Muscle of arm (tissue), 12 donors: Measurements from ENCODE around the gene ZGLP1. TPM values are rescaled to one million over a fixed set of nuclear protein-coding genes. Genes with fewer than 3 reads are reported as not detected.

Experiments
- DNase-seq: peaks from one replicate; pipeline ENCODE4 v3.0.0-alpha.2; 2013
- polyA plus RNA-seq, 12 donors: library from polyadenylated mRNA; unstranded; fragments of 120-200 nt; gene quantifications; one replicate each; pipeline ENCODE4 v1.2.1, GENCODE V29; 2013; ENCODE audit not compliant: insufficient read length in 12 of 12

ZGLP1 gene
- polyA plus RNA-seq, 12 donors = 1.9 to 4.8 (median 3.5) TPM; not detected in 2

DNA sequence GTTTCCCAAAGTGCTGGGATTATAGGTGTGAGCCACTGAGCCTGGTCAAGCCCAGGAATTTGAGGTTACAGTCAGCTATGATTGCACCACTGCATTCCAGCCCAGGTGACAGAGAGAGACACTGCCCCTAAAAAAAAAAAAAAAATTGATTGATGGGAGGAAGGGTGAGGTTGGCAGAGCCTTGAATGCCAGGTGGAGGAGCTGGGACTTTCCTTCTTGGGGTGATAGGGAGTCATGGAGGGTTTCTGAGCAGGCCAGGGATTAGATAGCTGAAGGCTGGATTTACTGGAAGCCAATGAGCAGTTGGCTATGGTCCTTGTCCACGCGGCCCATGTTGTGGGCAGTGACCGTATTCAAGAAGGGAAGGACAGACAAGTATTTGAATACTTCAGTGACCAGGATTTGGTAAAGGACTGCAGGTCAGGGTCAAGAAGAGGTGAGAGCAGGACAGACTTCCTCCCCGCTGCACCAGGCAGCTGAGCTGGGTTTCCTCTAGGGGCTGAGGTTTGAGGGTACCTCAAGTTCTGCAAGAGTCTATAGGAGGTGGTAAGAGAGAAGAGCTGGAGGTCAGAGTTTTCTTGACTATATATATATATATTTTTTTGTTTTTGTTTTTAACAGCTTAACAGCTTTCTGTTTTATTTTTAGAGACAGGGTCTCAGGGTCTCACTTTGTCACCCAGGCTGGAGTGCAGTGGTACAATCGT, 29.7 kb downstream of the ZGLP1 start:
- no peak for DNase-seq

- DNase-seq = no peak
Observed at GRCh38 chr19:10278935-10279334, 30.7 kb downstream of the ZGLP1 start.

- DNase-seq = no peak
Observed at GRCh38 chr19:10277795-10278589, 31.6 kb downstream of the ZGLP1 start.

DNA sequence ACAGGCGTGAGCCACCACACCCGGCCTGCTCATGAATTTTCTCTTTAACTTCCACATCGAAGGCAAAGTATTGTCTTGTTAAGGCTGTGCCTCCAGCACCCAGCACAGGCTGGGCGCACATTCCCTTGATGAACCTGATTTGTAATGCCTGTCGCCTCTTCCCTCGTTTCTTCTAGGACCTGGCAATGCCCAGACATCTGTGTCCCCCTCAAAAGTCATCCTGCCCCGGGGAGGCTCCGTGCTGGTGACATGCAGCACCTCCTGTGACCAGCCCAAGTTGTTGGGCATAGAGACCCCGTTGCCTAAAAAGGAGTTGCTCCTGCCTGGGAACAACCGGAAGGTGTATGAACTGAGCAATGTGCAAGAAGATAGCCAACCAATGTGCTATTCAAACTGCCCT, 35.0 kb downstream of the ZGLP1 start:
- no peak for DNase-seq

DNA sequence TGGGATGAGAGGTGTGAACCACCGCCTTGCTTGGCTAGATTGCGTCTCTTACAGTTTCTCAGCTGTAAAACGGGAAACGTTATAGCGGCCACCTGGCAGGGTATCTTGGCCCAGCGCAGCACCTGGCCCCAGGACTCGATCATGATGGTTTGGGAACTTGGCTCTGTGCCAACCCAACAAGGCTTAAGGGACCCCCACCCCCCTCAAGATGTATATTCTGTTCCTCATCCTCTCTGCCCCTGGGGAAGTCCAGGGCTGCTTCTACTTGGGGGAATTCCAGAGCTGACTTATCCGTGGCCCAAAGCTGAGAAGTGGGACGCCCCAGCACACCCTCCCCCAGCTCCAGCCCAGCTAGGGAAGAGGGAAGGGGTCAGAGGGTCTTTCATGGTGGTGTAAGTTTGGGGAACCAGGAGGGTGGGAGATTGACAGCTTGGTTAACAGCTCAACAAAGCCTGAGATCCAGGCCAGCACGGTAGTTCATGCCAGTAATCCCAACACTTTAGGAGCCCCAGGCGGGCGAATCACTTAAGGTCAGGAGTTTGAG, 38.0 kb downstream of the ZGLP1 start:
- no peak for DNase-seq

GRCh38 chr19:10270616-10271394, 38.8 kb downstream of the ZGLP1 start, which contains the start of gene ICAM1:
TSS of gene ICAM1 (plus strand) at chr19:10271120. CDS start at chr19:10271160, 40 bp downstream.
- peak; percentile 61 for DNase-seq

- no peak for DNase-seq
Observed at GRCh38 chr19:10270180-10270615, 39.4 kb downstream of the ZGLP1 start.

GRCh38 chr19:10269333-10270179, 40.1 kb downstream of the ZGLP1 start:
- peak; percentile 82 for DNase-seq

- no peak for DNase-seq
Observed at GRCh38 chr19:10268071-10268470, 41.5 kb downstream of the ZGLP1 start.

DNA sequence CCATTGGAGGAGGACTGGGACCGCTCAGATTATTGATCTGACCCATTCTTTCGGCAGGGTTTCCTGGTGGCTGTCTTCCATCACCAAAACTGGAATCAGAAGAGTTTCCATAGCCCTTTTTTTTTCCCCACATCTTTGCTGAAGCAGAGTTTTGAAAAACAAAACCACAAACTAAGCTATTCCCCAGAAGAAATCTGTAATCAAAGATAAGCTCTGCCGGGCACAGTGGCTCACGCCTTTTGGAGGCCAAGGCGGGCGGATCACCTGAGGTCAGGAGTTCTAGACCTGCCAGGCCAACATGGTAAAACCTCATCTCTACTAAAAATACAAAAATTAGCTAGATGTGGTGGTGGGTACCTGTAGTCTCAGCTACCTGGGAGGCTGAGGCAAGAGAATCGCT, 42.9 kb downstream of the ZGLP1 start:
- no peak for DNase-seq

DNA sequence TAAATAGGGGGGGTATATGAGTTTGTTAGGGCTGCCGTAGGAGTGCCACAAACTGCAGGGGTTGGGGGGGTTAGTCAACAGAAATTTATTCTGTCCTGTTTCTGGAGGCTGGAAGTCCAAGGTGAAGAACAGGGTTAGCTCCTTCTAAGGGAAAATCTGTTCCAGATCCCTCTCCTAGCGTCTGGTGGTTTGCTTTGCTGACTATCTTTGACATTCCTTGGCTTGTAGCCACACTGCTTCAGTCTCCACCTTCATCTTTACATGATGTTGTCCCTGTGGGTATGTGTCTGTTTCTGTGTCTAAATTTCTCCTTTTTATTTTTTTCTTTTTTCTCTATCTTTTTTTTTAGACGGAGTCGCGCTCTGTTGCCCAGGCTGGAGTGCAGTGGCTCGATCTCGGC, 46.8 kb downstream of the ZGLP1 start:
- DNase-seq = no peak

DNA sequence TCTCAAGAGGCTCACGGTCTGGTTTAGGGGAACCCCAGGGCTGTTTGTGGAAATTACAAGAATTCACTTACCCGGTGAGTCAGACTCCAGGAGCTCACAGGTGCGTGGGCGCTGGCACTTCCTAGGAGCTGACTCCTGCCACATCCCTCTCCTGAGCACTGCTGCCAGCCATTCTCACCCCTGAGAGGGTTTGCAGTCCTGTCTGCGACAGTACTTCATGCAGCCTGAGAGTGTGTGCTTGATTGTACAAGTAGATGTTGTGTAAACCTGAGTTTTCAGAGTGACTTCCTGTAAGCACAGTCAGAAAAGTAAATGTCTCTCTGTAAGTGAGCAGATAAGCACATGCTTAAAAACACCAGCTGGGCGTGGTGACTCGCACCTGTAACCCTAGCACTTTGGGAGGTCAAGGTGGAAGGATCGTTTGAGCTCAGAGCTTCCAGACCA, 49.5 kb downstream of the ZGLP1 start:
- DNase-seq = no peak

DNA sequence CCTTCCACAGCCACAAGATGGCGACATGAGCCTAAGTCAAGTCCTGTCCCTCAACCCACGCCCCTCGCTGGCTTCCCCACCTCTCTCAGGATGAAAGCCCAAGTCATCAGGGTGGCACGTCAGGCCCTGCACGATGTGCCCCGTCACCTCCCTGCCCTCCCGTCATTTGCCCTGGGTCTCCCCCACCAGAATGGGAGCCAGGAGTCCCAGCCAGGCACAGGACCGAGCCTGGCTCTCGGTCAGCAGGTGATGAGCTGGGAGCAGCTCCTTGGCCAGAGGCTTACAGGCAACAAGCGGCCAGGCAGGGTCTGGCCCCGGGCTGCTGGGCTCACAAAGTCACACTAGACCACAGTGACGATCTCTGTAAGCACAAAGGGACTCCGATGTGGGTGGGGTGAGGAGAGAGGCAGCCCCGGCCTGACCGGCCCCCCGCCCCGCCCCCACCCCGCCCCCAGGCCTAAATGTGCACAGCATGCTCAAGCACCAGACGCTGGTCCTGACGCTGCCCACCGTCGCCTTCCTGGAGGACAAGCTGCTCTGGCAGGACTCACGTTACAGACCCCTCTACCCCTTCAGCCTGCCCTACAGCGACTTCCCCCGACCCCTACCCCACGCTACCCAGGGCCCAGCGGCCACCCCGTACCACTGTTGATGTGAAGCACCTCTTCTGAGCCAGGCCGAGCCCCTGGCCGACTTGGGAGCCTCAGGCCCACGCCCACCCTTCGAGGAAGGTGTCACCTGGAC, 50.3 kb downstream of the ZGLP1 start:
- peak; percentile 79 for DNase-seq

DNA sequence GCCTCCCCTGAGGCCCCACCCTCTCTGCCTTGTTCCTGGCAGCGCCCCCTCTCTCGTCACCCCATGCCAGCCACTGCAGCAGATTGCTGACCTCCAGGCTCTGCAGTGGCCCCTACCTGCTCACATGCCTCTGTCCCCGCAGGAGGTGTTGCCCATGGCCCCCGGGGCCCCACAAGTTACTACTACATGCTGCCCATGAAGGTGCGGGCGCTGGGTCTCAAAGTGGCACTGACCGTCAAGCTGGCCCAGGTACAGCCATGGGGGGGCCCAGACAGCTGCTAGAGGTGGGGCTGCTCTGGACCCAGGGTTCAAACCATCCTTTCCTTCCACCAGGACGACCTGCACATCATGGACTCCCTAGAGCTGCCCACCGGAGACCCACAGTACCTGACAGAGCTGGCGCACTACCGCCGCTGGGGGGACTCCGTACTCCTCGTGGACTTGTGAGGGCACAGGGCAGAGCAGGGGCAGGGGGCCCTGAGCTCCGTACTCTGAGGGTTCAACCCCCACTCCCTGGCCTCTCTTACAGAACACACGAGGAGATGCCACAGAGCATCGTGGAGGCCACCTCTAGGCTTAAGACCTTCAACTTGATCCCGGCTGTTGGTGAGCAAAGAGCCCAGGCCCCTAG, 51.4 kb downstream of the ZGLP1 start:
- no peak for DNase-seq

GRCh38 chr19:10256970-10257615, 52.5 kb downstream of the ZGLP1 start:
- DNase-seq = no peak

GRCh38 chr19:10256551-10256950, 53.1 kb downstream of the ZGLP1 start:
- DNase-seq = no peak

DNA sequence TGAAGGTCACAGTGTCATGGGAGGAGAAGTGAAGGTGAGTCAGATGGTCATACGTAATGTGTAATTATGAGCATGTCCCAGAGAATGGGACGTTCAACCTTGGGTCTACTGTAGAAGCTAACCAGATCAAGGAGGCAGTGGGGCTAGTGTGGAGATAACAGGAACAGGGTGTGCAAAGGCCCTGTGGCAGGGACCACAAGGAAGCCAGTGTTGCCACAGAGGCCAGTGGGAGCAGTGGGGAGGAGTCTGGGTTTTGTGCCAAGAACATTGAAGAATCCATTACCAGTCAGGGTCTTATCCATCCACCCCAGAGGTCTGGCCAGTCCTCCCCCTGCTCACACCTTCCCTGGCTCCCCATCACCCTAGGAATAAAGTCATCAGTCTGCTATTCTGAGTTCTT, 54.3 kb downstream of the ZGLP1 start:
- DNase-seq = no peak
